Stimulated activated CD8-positive, alpha-beta memory T cell treated with anti-CD3 and anti-CD28 coated beads, Interleukin-15, amount 100 ng/mL, for 24 hours (primary cell): Measurements from ENCODE around the gene COA1.

ENCODE experiments used
- DNase-seq: peaks from one replicate; pipeline ENCODE4 v3.0.0-alpha.2; 2020; ENCODE audit warnings: low read depth

The COA1 gene

DNA sequence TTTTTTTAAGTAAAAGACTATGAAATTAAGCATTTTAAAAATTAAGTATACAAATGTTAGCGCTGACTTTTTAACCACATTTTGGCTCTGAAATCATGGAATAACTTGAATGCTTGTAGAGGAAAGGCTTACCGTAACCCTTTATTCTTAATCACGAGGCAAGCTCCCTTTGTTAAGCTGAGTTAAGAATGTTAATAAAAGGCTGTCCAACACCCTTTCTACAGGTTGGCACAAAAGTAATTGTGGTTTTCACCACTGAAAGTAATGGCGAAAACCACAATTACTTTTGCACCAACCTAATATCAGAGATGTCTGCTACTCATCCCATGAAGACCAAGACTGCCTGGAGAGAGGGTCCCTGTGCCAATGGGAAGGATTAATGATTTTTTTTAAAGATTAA is 75.9 kb downstream of the COA1 start:
- DNase-seq, result no peak

- DNase-seq, result no peak
These were observed 77.0 kb downstream of the COA1 start for GRCh38 chr7:43652364-43652763.

- DNase-seq, result no peak
These were observed 78.8 kb downstream of the COA1 start for GRCh38 chr7:43650457-43651052.

- DNase-seq, result no peak
These were observed 79.5 kb downstream of the COA1 start for GRCh38 chr7:43649755-43650274.

GRCh38 chr7:43648473-43649406 is 80.6 kb downstream of the COA1 start:
- no peak for DNase-seq

DNA sequence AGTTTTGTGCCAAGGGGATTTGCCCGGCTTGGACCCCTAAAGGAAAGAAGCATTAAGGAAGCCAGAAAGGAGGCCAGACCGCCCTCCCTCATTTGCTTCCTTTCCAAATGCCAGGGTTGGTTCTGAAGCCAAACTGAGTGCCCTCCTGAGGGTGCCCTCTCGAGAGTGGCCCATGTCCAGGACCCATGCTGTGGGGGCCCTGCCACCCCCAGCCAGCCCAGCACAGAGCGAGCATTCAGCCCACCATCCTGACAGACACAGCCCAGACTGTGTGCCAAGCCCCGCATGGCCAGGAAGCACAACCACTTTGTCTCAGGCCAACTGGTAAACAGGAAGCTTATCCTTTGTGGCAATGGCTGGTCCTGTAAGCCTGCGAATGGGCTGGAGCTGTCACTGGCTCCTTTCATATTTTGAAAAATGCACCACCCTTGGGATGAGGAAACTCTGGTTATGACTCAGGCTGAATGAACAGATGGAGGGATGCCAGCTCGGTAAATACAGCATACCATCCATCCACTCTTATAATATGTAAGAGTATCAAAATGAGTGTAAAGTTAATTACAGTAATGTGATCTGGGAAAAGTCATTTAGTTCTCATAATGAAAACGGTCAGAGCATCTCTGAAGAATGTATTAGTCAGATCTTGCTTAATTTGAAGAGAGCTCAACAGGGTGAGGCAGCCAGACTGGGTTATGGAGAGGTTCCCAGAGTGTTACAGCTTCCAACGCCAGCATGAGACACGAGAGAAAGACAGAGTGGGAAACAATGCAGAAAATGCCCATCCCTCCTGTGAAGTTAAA is 81.5 kb downstream of the COA1 start:
- no peak for DNase-seq

GRCh38 chr7:43647339-43647672 is 82.0 kb downstream of the COA1 start:
- DNase-seq, result no peak

GRCh38 chr7:43646603-43647338 is 82.6 kb downstream of the COA1 start:
- DNase-seq, result no peak

DNA sequence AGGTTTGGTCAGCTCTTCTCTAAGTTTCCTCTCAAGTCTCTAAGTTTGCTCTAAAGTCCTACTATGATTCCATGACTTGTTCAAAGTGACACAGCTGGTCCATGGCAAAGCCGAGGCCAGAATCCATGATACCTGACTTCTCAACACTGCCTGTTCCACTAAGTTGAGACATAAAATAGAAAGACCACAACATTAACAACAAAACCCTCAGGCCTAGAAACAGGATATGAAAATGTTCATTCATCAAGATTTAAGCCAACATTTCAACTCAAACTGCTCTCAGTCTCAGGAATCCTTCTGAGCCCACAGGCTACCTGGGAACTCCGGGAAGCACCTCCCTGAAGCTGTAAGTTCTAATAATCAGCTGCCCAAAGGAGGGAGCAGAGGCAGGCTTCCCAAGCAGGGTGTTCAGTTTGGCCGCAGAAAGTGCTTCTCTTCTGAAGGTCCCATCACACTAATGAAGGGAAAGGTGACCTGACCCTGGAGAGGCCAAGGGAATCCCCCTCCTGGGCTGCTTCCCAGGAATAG is 83.6 kb downstream of the COA1 start:
- DNase-seq, result no peak

DNA sequence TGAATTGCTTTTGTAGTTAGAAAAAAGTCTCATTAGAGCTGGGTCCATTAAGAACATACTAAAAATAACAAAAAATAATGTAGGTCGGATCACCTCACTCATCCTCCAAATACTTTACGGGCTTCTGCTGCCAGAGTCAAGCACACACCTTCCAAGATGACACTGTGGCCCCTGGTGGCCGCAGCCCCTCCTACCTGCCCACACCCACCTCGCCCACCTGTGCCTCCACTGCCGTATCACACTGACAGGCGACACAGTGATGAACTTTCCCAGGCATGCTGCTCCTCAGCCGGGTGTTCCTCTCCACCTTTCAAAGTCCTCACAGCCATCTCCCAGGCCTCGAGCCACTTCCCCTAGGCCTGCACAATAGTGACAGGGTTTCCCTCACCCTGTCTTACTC is 85.5 kb downstream of the COA1 start:
- no peak for DNase-seq

DNA sequence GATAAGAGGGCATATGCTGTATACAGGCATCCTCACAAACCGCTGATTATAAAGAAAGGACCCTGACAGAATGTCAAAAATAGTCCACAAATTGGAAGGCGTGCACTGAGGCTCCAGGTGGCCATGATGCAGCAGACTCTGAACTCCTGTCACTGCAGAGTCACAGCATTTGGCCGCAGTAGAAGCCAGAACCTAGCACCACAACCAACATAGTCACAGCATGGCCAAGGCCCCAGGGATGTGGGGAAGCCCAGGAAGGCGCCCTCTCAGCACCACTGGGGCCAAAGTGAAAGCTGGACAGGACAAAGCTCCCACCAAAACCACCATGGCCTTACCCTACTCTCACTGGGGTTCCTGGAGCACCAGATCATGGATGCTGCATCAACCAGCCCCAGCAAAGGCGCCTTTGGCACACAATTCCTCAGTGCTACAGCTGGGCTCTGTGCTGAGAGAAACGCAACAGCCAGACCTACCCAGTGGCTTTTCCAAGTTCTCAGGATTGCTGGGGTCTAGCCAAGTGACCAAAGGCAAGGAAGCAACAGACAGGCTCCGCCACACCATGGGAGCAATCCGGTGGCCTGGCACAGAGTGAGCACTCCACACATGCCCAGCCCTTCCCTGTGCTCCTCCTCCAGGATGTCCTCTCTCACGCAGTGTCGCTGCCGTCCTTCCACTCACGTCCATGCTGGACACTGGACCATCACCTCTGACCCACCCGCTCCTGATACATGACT is 86.3 kb downstream of the COA1 start:
- no peak for DNase-seq

DNA sequence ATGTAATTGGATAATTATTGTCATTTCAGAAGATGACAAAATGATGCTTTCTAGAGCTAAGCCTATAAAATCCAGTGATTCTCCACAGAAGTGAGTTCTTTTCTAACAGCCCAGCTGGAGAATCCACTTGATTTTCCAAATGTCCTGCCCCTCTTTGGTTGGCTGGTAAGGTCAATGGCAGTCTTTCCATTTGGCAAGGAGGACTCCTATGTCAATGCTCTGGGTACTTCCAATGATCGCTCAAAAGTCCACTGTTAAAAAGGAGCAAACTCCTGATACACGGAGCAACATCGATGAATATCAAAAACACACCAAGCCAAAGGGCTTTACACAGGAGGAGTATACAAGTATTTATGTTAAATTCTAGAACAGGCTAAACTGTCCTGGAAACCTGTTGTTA is 88.6 kb downstream of the COA1 start:
- no peak for DNase-seq

DNA sequence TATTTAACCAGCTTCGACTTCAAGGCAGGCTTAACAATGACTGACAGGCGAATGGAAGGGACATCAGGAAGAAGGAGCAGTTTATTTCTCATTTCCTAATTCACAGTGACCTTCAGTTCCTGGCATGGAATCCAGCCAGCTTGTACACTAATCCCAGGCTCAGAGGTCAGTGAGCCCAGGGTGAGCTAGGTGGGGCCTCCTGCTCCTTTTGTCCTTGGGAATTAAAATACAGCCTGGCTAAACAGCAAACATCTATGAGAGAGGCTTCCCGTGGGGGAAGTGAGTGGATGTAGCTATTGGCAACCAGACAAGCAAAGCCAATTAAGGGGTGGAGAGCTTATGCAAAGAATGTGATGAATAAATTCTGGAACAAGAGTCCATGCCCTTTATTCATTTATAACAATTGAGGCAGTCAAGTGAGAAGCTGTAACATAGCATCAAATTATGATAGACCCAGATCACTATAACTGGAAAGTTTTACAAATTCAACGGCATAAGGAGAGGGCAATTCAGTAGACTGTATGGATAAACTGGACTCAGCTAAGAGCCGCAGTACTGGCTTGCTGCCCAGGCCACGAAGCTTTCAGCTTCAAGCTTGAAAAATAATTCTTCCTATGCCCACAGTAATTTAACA is 89.3 kb downstream of the COA1 start:
- no peak for DNase-seq

DNA sequence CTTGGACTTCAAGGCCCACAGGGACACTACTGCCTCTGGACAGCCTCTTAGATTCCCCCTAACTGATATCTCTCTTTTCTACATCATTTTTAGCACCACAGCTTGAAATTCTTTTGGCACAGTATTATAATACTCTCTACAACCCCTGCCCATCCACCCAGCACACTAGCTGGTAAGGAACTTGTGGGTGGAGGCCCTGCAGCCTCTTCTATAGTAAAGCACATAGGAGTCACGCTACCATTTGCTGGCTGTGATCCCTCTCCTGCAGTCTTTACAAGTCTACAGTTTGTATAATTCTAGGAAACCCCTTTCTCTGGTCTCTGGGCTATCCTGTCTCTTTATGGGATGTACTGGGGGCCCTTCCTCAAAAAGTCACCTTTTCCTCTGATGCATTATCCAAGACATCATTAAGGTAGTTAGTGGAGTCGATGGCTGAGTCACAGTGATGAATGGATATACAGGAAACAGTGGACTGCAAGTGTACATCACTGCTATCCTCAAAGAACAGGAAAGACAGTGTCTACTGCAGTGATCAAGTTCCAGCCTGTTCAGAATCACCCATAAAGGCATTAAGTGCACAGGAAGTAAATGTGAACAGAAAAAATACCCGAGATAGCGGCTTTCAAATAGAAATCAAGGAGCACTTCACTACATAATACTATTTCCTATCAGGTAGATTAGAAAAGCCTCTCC is 92.1 kb downstream of the COA1 start:
- DNase-seq, result no peak

- DNase-seq, result no peak
These were observed 93.2 kb downstream of the COA1 start for GRCh38 chr7:43636093-43636492.

DNA sequence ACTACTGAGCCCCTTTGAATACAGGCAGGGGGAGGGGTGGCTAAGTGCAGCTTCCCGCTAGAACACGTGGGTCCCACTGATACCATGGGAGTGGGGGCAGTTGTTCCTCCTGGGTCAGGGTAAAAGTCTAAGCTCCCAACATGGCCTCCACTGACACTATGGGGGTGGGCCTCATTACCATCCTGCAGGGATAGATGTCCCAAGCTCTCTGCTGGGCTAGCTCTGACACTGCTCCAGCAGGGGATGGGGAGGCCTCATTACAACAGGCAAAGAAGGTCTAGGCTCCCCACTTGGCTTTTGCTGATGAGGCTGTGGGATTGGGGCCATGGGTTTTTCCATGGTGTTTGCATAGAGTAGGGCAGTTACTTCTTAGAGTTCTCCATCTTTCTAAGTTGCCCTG is 94.9 kb downstream of the COA1 start:
- no peak for DNase-seq

DNA sequence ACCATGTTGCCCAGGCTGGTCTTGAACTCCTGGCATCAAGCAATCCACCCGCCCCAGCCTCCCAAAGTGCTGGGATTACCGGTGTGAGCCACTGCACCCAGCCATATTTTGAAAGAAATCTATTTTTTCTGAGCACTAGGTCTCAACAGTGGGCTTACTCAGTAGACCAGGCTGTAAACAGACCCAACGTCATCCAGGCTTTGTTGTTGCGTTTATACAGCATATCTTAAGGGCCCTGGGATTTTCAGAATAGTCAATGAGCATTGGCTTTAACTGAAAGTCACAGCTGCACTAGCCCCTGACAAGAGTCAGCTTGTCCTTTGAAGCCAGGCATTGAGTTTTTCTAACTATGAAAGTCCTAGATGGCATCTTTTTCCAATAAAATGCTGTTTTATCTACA is 96.6 kb downstream of the COA1 start:
- DNase-seq, result no peak

GRCh38 chr7:43631559-43631958 is 97.8 kb downstream of the COA1 start:
- DNase-seq, result no peak

GRCh38 chr7:43630482-43630881 is 98.8 kb downstream of the COA1 start:
- no peak for DNase-seq

GRCh38 chr7:43629857-43630256 is 99.5 kb downstream of the COA1 start:
- no peak for DNase-seq
